ENCODE results near the gene SKI.

- TF ChIP-seq POLR2A (IDR thresholded peaks at IDR 0.05; ENCODE audit: low read depth, low read length), result no peak
- TF ChIP-seq TAF1 (IDR thresholded peaks at IDR 0.05; ENCODE audit: borderline replicate concordance, low read depth, low read length), result no peak
- no peak for TF ChIP-seq POLR2AphosphoS5 (IDR thresholded peaks at IDR 0.05; ENCODE audit: low read depth, low read length)
Observed at GRCh38 chr1:2236695-2237677, 8.9 kb downstream of the SKI start.

Data from GM12892 (cell line).